Limb (tissue), 2 donors: Measurements from ENCODE around the gene PBX4.
A peak's percentile ranks its signal among the peaks of the same experiment; 100 is the strongest.

ENCODE experiments used
- DNase-seq, 2 donors: peaks; one replicate each; pipeline ENCODE4 v3.0.0-alpha.2; 2016; ENCODE audit errors: extremely low spot score in 2 of 2

The PBX4 gene

GRCh38 chr19:19649155-19649554, 30.7 kb upstream of the PBX4 start:
- no peak for DNase-seq

- DNase-seq: no peak
Measured at GRCh38 chr19:19647037-19647835, 28.7 kb upstream of the PBX4 start.

- DNase-seq: no peak
Measured at GRCh38 chr19:19645233-19645870, 26.9 kb upstream of the PBX4 start.

DNA sequence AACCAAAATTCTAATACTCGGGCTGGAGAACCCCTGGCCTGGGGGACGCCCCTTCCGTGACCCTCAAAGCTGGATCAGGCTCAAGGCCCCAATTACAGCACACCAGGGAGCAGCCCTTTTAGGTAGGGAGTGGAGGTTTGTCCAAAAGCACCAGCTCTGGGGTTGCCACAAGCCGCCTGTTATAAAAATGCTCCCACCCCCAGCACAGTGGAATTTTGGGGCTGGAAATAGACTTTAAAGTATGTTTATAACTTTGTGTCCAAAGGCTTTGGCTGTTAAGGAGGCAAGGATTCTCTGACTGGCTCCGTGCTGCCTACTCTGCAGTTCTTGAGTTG, 25.5 kb upstream of the PBX4 start:
- DNase-seq: no peak

DNA sequence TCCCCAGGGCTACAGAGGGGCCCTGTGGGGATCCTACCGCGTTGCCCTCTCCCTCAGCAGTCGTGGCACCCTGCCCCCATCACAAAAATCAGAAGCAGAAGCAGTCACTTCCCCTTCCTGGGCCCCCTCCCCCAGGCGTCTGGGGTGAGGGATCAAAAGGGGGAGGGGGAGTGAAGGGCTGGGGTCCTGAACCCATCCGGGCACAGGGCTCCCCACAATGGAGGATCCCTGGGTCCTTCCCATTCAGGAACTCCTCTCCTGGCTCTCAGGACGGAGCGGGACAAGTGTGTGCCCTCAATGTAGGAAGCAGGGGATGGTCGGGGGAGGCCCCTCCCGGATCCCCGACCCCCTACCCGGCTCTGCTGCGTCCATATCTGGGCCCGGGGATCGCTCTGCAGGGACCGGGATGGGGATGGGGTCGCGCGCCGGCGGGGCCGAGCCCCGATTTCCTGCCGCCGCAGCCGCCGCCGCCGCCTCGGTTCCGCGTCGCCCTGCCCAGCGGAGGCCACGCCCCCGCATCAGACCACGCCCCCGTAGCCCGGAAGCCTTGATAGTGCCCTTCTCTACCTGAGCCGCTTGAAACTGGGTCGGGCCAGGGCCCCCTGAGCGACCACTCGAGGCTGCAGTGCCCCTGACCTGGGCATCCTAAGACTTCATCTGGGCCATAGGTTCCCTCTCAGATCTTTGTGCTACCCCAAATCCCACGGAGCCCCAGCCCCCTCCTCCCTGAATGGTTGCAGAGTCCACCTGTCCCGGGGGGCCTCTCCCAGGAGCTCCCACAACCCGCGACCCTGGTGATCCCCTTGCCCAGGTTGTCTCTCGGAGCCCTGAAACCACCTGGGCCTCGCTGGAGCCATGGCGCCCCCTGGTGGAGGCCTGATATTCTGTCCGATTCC, 24.9 kb upstream of the PBX4 start, which contains the start of gene GMIP:
GMIP (minus strand) TSS at position 500 of the 896 bp plus-strand sequence; CDS start at position 372, 128 bp downstream.
- peak; percentile 49 to 87 for DNase-seq

- DNase-seq: no peak
Measured at GRCh38 chr19:19642506-19643157, 24.1 kb upstream of the PBX4 start.

DNA sequence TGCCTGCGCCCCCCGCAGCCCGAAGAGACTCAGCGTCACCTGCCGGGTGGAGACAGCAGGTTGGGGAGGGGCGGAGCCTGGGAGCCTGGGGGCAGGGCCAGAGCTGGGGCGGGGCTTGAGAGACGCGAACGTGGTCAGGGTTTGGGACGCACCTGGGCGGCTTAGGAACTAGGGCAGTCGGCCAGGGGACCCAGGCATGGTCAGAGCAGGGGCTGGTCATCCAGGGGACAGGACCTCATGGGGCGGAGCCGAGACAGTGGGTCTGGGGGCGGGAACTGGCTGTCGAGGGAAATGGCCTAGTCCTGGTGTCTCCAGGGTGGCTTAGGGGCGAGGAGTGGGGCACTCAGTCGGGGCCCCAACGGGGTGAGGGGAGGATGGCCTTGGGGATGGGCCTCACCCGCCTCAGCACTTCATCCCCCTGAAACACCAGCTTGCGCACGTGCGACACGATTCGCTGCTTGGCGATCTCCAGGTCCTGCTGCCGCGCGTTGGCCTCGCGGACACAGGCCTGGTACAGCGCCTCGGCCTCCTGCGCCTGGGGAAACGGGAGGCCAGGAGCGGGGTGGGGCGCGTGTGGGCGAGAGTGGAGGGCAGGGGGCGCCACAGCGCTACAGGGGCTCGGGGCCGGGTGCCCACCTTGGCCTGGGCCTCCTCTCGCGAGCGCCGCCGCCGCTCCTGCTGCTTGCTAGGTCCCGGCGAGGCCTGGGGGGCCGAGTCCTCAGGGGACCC, 19.2 kb upstream of the PBX4 start:
- DNase-seq: peak in 1 of 2 donors; percentile 42

DNA sequence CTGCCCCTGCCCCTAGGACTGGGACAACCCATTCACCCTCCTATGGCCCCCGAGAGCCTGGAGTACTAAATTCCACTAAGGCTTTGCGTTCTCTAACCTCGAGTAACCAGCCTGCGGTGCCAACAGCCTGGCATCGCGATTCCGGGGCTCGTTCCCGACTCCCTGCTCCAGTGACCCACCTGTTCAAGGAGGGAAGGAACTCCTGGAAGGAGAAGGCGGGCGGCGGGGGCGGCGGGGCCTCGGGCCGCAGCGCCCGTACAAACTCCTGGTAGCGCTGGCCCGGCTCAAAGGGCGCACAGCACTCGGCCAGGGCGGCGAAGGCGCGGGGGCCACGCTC, 18.7 kb upstream of the PBX4 start:
- peak in 1 of 2 donors; percentile 22 for DNase-seq

GRCh38 chr19:19636573-19637185, 18.2 kb upstream of the PBX4 start:
- DNase-seq: peak in 1 of 2 donors; percentile 32

GRCh38 chr19:19635313-19635702, 16.8 kb upstream of the PBX4 start:
- no peak for DNase-seq

- DNase-seq: peak in 1 of 2 donors; percentile 28
Measured at GRCh38 chr19:19634516-19635312, 16.2 kb upstream of the PBX4 start.

- no peak for DNase-seq
Measured at GRCh38 chr19:19633711-19634515, 15.4 kb upstream of the PBX4 start.

DNA sequence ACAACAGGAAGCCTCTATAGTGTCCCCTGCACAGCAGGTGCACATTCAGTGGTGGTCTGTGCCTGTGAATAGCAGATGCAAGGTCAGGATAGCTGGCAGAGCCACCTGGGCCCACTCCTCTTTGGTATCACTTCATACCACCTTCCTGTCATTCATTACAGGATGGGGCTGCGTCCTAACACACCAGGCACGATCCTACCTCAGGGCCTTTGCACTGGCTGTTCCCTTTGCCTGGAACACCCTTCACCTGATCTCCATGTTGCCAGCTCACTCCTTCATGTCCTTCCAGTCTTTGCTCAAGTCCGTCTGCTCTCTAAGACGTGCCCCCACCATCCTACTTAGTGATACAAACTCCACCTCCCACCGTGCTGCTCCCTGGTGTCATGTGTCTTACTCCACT, 14.2 kb upstream of the PBX4 start:
- no peak for DNase-seq

DNA sequence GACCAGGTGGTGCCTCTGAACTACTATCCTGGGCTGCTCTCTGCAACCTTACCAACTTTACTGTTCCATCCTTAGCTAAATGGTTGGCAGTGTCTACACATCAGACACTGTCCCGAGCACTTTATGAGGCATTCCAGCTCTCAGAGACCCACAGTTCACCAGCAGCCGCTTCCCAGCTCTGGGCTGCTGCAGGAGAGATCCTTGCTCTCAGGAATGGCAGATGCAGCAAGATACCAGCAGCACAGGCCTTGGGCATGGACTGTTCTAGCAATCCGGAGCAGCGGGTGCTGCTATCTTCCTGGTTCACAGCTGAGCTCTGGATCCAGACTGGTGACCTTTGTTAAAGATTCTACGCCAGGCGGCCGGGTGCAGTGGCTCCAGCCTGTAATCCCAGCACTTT, 12.9 kb upstream of the PBX4 start:
- DNase-seq: no peak

GRCh38 chr19:19630426-19630825, 11.9 kb upstream of the PBX4 start:
- no peak for DNase-seq

- DNase-seq: no peak
Measured at GRCh38 chr19:19630062-19630414, 11.6 kb upstream of the PBX4 start.

DNA sequence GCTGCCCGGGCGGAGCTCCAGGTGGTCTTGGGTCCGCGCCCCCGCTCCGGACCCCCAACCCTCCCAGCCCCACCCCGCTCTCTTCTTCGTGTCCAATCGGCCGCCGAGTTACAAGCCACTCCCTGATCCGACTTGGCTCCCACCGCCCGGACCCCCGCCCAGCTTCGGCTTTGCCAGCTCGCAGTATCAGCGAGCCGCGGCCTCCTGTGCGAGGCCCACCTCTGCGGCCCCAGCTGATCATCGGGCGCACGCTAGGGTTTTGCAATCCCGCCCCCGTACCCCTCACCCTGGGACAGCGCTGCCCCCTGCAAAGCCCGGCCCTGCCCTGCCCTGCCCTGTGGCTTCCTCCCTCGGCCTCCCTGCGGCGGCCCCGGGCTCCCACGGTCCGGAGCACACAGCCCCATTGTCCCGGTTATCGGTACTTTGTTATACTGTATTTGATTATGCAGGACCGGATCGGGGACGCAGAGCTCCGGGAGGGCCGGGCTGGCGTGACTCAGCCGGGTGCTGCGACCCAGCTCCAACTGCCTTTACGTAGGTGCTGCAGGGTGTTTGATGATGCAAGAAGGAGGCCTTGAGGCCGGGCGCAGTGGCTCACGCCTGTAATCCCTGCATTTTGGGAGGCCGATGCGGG, 10.1 kb upstream of the PBX4 start:
- peak in 1 of 2 donors; percentile 58 for DNase-seq
